ENCODE results near the gene ANKMY1. TPM values are rescaled to one million over a fixed set of nuclear protein-coding genes. Genes with fewer than 3 reads are reported as not detected.

Gene ANKMY1
- total and polyA plus RNA-seq, 2 of the 13 experiments (the other 11 are each of a cell fraction or from before 2014, with no cell fraction given): 11.7 to 18.8 TPM

DNA sequence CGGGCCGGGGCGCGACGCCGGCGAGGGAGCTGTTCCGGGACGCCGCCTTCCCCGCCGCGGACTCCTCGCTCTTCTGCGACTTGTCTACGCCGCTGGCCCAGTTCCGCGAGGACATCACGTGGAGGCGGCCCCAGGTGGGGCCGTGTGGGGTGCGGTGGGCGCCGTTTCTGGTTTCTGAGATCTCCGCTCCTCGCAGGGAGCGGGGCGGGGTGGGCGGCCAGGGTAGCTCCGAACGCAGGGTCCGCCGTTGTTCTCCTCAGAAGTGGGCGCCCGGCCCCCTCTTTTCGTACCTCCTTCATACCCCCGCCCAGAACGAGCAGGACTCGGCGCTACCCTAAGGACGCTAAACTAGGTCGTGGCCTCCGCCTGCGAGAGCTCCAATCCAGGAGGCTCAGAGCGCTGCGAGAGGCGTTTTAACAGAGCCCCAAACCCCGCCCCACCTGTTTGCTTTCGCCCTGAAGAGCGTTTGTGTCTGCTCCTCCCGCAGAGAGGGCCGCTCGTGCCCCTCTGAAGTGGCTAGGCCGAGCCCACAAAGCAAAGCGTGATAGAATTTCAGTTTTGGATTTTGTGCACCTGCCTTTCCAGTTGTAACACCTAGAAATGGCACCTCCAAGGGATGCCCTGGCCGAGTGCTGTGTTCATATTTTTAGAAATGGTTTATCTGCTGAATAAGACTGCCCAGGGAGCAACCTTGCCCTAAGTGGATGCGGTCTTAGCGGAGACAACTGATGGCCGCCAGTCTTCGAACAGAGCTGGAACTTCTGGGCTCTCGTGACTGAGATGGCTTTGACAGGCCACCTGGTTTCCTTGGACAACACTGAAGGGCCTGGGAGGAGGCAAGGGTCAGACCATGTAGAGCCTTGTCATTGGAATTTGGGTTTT lies 29.4 kb upstream of the ANKMY1 start (continued):
- TF ChIP-seq ZNF292 (CRISPR knock-in tag; IDR thresholded peaks at IDR 0.05; ENCODE audit: borderline replicate concordance, low read depth): no peak
- TF ChIP-seq ZNF10 (CRISPR knock-in tag; IDR thresholded peaks at IDR 0.05; ENCODE audit: borderline replicate concordance, low read depth): no peak
- TF ChIP-seq RBFOX2 (IDR thresholded peaks at IDR 0.05; ENCODE audit: low read depth, low read length): no peak
- TF ChIP-seq, protein P1, sequence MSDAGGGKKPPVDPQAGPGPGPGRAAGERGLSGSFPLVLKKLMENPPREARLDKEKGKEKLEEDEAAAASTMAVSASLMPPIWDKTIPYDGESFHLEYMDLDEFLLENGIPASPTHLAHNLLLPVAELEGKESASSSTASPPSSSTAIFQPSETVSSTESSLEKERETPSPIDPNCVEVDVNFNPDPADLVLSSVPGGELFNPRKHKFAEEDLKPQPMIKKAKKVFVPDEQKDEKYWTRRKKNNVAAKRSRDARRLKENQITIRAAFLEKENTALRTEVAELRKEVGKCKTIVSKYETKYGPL (CRISPR knock-in tag; IDR thresholded peaks at IDR 0.05): no peak
- TF ChIP-seq HNRNPK (IDR thresholded peaks at IDR 0.05; ENCODE audit: low read depth, low read length, poor library complexity, severe bottlenecking): no peak
- TF ChIP-seq CAMTA2 (CRISPR knock-in tag; IDR thresholded peaks at IDR 0.05; ENCODE audit: borderline replicate concordance): no peak
- TF ChIP-seq ISL2 (CRISPR knock-in tag; IDR thresholded peaks at IDR 0.05): no peak
- TF ChIP-seq TBL1XR1 (IDR thresholded peaks at IDR 0.05; ENCODE audit: borderline replicate concordance, low read length, partially characterized antibody): no peak
- TF ChIP-seq, protein P2, sequence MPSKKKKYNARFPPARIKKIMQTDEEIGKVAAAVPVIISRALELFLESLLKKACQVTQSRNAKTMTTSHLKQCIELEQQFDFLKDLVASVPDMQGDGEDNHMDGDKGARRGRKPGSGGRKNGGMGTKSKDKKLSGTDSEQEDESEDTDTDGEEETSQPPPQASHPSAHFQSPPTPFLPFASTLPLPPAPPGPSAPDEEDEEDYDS (CRISPR knock-in tag; IDR thresholded peaks at IDR 0.05): peak; percentile 80
- TF ChIP-seq, protein P3, sequence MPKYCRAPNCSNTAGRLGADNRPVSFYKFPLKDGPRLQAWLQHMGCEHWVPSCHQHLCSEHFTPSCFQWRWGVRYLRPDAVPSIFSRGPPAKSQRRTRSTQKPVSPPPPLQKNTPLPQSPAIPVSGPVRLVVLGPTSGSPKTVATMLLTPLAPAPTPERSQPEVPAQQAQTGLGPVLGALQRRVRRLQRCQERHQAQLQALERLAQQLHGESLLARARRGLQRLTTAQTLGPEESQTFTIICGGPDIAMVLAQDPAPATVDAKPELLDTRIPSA (CRISPR knock-in tag; IDR thresholded peaks at IDR 0.05; ENCODE audit: borderline replicate concordance): peak; percentile 80; the same call in 1 of the 2 replicates
- TF ChIP-seq, protein P4, sequence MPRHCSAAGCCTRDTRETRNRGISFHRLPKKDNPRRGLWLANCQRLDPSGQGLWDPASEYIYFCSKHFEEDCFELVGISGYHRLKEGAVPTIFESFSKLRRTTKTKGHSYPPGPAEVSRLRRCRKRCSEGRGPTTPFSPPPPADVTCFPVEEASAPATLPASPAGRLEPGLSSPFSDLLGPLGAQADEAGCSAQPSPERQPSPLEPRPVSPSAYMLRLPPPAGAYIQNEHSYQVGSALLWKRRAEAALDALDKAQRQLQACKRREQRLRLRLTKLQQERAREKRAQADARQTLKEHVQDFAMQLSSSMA (CRISPR knock-in tag; IDR thresholded peaks at IDR 0.05): 0 out of 2 replicates have a peak, but pooled peaks have one; percentile 51
- TF ChIP-seq ZBTB21 (CRISPR knock-in tag; IDR thresholded peaks at IDR 0.05): no peak
- no peak for TF ChIP-seq TEAD3 (CRISPR knock-in tag; optimal IDR thresholded peaks at IDR 0.05; ENCODE audit: borderline replicate concordance)
- TF ChIP-seq AGO2 (optimal IDR thresholded peaks at IDR 0.05; ENCODE audit: low read depth, low read length): no peak
- TF ChIP-seq STAT5B (CRISPR knock-in tag; IDR thresholded peaks at IDR 0.05): no peak
- 0 out of 2 replicates have a peak, but pooled peaks have one; percentile 29 for TF ChIP-seq SP5 (CRISPR knock-in tag; IDR thresholded peaks at IDR 0.05; ENCODE audit: borderline replicate concordance, low read depth)
- TF ChIP-seq, protein P5, sequence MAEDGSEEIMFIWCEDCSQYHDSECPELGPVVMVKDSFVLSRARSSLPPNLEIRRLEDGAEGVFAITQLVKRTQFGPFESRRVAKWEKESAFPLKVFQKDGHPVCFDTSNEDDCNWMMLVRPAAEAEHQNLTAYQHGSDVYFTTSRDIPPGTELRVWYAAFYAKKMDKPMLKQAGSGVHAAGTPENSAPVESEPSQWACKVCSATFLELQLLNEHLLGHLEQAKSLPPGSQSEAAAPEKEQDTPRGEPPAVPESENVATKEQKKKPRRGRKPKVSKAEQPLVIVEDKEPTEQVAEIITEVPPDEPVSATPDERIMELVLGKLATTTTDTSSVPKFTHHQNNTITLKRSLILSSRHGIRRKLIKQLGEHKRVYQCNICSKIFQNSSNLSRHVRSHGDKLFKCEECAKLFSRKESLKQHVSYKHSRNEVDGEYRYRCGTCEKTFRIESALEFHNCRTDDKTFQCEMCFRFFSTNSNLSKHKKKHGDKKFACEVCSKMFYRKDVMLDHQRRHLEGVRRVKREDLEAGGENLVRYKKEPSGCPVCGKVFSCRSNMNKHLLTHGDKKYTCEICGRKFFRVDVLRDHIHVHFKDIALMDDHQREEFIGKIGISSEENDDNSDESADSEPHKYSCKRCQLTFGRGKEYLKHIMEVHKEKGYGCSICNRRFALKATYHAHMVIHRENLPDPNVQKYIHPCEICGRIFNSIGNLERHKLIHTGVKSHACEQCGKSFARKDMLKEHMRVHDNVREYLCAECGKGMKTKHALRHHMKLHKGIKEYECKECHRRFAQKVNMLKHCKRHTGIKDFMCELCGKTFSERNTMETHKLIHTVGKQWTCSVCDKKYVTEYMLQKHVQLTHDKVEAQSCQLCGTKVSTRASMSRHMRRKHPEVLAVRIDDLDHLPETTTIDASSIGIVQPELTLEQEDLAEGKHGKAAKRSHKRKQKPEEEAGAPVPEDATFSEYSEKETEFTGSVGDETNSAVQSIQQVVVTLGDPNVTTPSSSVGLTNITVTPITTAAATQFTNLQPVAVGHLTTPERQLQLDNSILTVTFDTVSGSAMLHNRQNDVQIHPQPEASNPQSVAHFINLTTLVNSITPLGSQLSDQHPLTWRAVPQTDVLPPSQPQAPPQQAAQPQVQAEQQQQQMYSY (CRISPR knock-in tag; IDR thresholded peaks at IDR 0.05): no peak
- TF ChIP-seq, protein P6, sequence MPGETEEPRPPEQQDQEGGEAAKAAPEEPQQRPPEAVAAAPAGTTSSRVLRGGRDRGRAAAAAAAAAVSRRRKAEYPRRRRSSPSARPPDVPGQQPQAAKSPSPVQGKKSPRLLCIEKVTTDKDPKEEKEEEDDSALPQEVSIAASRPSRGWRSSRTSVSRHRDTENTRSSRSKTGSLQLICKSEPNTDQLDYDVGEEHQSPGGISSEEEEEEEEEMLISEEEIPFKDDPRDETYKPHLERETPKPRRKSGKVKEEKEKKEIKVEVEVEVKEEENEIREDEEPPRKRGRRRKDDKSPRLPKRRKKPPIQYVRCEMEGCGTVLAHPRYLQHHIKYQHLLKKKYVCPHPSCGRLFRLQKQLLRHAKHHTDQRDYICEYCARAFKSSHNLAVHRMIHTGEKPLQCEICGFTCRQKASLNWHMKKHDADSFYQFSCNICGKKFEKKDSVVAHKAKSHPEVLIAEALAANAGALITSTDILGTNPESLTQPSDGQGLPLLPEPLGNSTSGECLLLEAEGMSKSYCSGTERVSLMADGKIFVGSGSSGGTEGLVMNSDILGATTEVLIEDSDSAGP (CRISPR knock-in tag; IDR thresholded peaks at IDR 0.05; ENCODE audit: borderline replicate concordance): no peak

All from HepG2 (cell line).